Measurements from ENCODE around the gene BPHL.

GRCh38 chr6:3122823-3123182 is 4.3 kb downstream of the BPHL start:
- TF ChIP-seq CTCF (IDR thresholded peaks at IDR 0.05; ENCODE audit: borderline replicate concordance, extremely low read depth, low read length, poor library complexity, severe bottlenecking) (no peak), EZH2 (IDR thresholded peaks at IDR 0.05; ENCODE audit: borderline replicate concordance, low read depth, low read length, severe bottlenecking) (no peak)
